GM21619 (cell line): ENCODE data around the gene INPP5A.

Experiments
- ATAC-seq: cut with Tn5 transposase; IDR thresholded peaks from one replicate; pipeline ENCODE4 v1.9.1; 2021; ENCODE audit not compliant: unreplicated experiment

Gene INPP5A

DNA sequence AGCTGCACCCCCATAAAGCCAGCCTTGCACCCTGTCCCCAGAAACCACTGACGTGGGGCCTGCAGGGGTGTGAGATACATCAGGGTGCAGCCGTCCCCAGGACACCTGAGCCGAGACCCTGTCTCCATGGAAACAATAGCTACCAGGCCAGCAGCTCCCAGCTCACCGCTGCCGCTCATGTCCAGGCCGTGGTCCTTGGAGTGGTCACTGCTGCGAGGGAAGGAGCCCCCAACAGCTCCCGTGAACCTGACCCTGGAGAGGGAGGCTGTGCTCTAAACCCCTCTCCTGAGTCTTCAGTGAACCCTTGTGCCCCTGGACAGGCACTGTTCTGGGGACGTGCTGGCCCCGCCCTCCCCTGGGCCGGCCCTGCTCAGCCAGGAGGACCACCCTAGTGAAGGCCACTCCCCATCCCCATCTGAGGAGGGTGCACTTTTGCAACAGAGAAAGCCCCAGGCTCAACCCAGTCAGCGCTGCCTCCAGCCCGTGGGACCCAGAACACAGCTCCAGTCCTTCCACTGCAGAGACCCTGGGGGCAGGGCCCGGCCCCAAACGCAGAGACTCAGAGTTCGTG, 19.6 kb upstream of the INPP5A start:
- ATAC-seq, result no peak

DNA sequence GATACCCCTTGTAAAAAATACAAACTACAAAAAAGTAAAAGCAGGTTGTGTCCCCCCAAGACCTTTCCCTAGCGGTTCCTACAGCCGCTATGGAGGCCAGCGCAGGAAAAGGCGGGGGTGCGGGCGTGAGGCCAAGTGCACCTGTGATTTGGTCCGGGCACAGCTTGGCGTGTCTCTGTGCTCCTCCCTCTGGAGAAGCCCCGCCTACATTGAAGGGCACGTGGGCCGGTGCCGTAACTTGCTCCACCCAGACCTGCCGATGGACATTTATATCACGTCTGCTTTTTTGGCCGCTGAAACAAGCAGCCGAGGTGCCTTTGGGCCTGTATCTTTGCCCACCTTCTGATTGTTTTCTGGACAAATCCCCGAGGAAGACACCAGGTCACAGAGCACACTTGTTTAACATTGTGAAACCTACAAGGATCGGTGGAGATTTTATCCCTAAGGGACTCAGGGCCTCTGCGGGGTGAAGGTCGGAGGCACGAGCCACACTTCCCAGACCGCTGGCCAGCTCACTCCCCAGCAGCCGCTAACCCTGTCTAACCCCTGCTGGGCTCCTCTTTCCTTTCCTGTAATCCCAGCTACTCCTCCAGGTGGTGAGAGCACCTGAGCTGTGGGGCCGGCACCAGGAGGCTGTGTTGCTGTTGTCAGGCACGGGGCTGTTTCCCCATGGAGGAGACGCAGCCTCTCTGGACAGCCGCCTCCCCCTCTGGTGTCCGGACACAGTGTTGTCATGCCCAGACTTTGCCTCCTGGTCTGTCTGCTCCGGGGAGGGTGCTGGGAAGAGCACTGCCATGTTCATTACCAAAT, 18.8 kb upstream of the INPP5A start:
- no peak for ATAC-seq

DNA sequence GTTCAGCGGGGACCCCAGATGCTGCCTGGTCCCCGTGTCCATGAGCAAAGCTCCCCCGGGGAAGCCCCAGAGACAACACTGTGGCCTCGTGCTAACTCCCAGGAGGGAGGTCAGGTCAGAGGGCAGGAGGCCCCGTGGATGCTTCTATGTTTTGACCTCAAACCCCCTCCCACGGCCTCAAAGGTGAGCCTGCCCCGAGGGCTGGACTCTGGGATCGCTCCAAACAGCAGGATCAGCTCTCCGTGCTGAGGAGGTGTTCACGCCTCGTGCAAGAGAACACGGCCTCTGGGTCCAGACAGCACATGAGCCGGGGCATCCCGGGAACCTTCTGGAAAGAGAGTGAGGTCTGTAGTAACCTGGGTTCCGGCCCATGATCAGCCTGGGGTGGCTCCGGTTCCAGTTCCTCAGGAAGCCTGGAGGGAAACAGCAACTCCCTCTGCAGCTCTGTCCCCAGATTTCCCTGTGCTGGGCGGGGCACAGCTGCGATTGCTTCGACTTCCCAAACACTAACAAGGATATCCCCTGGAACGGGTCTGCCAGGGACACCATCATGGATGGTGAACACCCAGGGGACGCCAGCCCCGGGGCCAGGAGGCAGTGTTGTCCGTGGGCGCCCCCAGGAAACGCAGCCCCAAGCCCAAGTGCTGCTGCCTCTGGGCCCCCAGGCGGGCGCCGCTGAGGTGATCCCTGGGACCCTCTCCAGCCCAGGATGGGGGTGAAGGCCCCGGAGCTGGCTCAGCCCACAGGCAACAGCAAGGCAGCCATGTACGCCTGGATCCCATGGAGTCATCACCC, 18.0 kb upstream of the INPP5A start:
- no peak for ATAC-seq

DNA sequence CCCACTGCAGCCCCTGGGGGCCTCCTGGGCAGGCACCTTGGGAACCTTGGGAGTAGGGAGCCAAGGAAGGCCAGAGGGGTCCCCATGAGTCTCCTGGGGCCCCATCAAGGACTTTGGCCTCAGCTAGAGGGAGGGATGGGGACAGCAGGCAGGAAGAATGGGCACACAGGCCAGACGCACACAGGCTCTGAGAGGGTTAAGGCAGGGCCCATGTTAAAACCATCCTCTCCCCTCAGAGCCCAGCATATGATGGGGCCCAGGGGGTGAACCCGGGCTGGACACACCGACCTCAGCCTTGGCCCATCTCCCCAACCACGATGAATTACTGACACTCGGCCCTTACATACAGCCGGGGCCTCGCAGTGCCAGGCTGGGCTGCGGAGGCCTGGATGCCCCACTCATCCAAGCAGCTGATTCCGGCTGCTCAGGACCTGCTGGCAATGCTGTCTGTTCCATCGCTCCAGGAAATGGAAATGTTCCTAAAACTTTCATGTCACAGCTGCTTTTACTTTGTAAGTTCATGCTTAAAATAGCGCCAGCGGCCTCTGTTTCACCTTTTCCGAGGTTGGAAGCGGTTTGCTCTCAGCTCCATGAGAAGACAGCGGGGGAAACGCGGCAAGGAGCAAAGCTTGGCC, 17.3 kb upstream of the INPP5A start:
- ATAC-seq, result no peak

DNA sequence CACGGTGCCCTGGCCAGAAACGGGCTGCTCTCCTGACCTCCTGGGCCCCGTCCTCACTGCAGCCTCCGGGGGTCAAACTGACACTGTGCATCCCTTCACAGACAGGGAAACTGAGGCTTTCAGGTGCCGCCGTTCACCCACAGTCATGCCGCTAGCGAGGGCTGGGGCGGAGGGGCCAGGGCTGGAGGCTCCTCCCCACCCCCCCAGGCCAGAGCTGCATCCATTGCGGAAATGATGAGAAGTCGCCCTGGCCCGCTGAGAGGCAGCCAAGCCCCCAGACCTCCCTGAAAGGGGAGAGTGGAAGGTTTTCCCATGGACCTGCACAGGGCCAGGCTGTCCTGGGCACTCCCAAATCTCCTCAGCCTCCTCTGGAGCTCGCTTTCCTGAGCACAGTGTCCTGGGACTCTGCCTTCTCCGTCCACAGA, 16.5 kb upstream of the INPP5A start:
- ATAC-seq, result no peak

DNA sequence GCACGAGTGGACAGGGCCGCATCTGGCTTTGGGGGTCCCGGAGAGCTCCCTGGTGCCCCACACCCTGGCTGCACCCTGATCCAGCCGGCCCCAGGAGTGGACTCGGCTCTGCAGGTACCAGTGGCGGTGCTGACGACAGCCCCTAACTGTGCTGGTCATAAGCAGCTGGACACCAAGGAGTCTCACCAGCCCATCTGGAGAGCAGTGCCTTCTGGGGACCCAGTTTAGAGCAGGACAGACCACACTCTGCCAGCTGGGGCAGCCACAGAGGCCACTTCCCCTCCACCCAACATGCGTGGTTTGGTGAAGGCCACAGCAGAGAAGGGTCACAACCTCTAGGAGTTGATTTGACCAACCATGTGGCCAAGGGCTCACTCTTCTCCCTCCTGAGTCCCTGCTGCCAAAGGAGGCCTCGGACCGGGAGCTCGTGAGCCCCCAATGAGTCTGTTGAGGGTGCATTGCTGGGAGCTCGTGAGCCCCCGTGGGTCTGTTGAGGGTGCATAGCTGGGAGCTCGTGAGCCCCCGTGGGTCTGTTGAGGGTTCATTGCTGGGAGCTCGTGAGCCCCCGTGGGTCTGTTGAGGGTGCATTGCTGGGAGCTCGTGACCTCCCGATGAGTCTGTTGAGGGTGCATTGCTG, 16.0 kb upstream of the INPP5A start:
- no peak for ATAC-seq

DNA sequence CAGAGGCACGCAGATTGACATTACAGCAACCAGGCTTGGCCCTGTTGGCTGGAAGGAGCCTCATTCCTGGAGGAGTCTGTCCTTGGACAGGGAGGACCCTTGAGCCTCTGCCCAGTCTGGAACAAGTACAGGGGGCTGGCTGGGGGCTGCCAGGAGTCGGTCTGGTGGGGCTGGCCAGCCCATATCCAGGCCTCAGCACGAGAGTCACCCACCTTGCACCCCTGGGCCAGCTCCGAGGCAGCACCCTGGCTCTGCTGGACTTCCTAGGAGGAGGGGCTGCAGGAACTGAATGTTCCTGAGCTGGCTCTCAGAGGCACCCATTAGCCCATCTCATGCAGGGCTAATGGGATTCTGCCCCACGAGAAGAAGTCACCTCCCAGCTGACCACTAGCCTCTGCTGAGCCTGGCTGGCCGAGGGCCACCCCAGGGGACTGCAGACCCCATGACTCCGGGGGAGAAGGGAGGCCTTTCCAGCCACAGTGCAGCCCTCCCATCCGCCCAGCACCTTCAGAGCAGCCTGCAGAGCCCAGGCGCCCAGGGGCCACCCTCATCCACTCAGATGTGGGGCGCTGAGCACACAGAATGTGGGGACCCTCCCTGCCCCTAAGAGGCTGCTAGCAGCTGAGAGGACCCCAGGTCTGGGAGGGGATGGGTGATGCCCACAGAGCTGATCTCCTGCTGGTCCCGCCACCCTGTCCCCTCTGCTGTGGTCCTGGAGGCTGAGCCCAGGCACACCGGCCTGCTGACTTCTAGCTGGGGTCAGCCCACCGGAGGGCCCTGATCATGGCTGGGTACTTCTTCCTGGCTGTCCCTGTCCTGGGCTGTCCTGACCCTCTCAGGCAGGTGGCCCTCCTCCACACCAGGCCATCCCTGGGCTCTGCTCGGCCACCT, 14.8 kb upstream of the INPP5A start:
- ATAC-seq, result no peak

DNA sequence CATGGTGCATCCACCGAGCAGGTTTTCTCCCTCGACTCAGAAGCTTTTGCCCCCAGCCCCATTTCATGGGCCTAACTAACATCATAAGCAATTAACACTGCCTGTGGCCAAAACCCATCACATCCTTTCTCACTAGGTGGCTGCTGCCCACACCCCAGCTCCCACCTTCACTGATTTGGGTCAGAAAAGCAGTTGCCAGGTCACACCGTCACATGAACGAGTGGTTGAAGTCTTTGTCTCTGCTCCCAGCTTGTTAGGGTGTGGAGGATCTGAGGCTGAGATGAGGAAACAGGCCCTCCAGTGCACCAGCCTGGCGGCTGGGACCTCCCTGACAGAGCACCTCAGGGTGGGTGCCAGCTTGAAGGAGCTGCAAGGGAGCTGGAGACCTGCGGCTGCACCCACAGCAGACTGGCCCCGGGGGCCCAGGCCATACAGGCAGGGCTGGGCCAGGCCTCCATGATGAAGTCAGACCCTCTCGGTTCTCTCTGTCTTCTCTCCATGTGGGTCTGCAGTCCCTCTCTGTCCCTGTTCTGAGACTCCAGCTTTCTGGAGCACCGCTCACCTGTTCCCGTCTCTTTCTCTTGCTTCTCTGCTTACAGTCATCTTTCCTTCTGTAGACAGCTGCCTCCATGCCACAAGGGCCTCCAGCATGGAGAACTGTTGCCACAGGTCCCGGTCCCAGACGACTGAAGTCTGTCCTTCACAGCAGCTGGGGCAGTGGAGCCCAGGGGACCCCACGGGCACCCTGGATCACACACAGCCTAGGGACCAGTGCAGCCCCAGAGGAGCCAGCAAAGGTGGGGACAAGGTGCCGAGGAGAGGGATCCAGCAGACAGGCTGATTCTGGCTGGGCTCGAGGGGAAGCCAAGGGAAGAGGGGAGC, 13.8 kb upstream of the INPP5A start:
- ATAC-seq, result no peak

DNA sequence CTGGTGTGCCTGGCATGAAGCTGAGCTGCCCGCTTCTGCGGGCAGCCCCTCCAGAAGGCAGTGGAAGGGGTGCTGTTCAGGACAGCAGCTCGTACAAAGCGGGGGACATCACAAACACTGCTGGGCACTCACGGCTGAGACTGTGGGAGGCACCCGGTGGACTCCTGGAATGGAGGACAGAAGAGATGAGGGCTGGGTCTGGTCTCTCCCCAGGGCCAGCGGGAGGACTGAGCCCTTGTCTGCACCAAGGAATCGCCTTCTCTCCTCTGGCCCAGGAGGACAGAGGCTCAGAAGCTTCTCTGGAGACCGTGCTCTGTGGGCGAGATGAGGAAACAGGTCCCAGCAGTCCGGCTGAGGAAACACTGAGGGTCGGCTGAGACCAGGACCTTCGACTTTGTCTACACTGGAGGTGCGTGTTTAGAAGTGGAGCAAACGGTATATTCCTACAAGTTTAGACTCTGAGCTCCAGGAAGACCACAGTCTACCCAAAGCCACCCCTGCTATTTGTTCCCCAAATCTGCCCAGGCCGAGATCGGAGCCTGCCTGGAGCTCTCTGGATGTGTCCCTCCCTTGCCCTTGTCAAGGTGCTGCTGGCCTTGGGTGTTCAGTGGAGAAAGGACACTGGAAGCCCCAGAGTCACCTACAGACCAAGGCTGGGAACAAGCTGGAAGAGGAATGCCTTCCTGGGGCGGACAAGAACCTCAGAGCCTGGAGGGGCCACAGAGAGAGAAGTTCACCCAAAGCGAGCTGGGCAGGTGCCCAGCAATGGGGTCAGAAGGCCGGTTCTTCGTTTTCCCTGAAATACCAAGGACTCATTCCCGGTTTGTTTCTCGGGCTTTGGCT, 12.9 kb upstream of the INPP5A start:
- ATAC-seq, result no peak

DNA sequence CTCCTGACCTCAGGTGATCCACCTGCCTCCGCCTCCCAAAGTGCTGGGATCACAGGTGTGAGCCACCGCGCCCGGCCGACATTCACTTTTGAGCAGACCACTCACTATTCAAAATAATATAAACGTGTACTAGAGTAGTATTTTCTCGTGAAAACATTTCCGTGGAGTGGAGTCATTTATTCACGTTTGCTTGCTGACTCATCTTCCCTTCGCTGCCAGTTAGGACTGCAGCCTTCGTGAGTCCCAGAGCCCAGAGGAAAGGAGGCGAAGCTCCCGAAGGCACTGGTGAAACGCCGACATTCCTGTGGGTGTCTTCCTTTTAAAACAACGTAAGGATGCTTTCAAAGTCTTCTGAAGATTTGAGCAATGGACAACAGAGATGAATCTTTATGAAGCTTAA, 10.9 kb upstream of the INPP5A start:
- ATAC-seq, result no peak

DNA sequence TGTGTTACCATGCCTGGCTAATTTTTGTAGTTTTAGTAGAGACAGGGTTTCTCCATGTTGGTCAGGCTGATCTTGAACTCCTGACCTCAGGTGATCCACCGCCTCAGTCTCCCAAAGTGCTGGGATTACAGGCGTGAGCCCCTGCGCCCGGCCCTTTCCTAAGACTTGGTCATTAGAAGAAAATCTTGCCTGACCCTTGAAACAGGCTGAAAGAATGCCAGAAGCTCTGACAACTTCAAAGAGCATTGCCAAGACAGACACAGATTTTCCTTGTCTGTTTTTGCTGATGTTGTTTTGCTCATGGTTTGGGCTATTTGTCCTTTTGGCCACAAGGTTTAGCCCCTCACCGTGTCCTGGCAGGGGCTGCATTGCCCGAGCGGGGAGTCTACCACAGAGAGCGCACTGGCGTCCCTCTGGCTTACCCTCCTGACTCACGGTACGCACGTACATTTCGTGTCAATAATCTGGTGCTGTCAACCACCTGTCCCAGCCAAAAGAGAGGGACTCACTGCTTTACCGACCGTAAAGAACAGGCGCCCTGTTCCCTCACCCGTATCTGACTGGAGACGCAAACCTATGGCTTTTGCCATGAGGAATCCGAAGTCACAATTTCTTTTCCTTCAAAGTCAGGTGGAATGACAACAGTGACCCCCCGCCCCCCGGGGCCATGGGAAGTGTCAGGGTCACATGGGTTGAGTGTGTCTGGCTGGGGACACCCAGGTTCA, 10.1 kb upstream of the INPP5A start:
- ATAC-seq, result no peak

DNA sequence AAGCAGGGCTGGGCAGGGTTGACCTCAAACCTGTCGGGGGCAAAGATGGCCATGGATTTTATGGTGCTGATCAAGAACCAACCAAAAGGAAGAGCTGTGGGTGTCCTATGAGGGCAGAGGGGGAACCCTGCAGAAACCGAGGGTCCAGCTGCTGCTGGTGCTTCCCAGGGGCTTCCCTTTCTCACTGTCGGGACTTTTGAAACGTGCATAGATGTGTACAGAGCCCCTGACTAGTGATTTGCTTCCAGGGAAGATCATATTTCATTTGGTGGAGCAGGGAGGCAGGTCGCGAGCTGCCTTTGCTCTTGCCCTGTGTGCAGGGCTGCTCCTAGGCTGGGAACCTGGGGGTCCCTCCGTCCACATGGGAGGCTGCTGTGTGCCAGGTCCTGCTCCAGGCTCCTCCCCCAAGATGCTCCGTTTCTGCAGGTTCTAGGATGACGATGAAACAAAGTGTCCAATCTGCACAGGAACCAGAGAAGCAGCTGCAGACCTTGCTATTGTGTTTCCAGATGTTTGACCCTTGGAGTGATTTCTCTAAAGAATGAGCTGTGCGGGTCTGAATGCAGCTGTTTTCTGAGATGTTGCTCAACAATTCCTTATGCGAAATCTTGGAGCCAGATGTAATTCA, 9.4 kb upstream of the INPP5A start:
- ATAC-seq, result no peak

DNA sequence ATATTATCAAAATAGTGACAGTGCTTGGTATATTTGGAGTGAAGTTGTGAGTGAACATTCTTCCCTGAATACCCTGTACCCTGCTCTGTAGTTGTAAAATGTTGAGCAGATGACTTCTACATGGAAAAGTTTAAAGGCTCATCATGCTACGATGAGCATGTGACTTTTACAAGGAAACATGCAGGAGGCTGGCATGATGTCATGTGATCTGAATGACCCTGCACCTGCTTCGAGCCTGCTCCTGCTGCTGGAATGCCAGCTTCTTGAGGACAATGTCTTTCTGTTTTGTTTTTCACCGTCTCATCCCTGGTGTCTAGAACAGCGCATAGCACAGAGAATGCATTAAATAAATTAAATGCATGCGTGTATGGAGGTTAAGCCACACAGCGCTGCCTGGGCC, 5.4 kb upstream of the INPP5A start:
- no peak for ATAC-seq

DNA sequence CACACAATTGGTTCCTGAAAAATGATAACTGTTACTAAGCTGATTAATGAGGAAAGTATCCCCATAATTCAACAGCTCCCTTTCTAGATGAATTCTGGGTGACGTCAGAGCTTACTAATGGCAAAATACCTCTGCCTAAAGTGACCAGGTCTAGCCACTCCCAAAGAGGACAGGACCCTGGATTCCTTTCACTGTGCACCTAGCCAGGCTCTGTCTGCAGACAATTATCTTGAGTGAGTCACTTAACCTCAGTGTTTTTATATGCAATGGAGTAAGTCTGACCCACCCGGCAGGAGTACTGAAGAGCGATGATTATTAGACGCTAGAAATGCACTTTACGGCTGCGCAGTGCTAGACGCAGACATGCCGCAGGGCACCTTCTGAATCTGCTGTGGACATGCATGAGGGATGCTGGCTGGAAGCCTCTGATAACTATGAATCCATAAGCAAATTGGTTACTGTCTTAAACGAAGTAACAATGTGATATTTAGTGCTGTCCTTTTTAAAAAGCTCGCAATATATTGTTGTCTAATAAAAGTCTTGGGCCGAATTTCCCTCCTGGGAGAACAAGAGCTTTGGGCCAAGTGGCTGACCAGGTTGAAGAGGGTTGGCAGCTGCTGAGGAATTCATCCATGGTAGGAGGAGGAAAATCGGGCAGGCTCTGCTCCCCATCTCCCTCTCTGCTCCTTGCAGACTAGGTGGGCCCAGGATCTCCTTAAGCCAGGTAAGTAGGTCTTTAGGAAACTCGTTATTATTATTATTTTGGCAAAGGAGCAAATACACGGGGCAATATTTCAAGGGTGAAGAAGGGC, 4.6 kb upstream of the INPP5A start:
- ATAC-seq, result no peak

DNA sequence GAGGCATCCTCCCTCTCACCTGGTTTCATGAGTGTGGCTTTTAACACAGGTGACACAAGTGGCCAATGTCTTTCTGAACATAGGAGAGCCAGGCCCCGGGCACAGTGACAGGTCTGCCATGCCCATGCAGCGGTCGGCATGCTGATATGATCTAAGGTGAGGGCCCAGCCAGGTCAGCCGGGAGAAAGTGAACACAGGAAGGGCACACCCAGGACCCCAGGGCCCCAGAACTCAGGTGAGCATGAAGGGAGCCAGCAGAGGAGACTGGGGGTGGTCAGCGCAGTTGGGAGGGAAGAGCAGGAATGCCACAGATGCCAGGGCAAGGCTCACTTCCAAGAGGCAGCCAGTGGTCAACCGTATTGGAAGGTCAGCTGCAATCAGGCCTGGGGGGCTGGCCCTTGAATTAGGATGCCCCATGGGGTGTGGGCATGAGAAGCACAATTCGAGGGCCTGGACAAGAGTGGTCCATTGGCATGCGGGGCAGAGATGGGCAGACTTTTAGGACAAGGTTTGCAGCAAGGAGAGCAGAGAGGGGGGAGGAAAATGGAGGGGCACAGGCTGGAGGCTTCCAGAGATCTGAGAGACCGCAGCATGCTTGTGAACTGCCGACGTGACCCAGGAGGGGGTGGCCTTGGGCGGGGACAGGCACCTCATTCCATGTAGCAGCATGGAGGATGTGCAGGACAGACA, 3.9 kb upstream of the INPP5A start:
- no peak for ATAC-seq
